Measurements from ENCODE around the gene ZFAND3. TPM values are rescaled to one million over a fixed set of nuclear protein-coding genes. Genes with fewer than 3 reads are reported as not detected.

ZFAND3 gene
- total and polyA plus RNA-seq, 2 experiments from 2014 or later, result 16.9 to 28.2 TPM

GRCh38 chr6:37897818-37898515 lies 78.4 kb downstream of the ZFAND3 start:
- Histone ChIP-seq H4K20me1 (replicated peaks; ENCODE audit: insufficient read depth) (peaks cover 13% of the 10 kb centered on the region), H3K4me2 (no peak overlapping the region), H3K27ac (ENCODE audit: low read depth) (no peak overlapping the region), H3K9me2 (ENCODE audit: insufficient read depth) (no peaks in the 10 kb centered on the region), H2AFZ (no peak overlapping the region), H3K36me3 (ENCODE audit: insufficient read depth) (no peaks in the 10 kb centered on the region), H3K4me3 (no peak overlapping the region), H3K27me3 (ENCODE audit: insufficient read depth) (no peaks in the 10 kb centered on the region), H3F3A (replicated peaks; ENCODE audit: low read depth) (no peaks in the 10 kb centered on the region), H3K4me1 (ENCODE audit: insufficient read depth) (peaks cover 7% of the 10 kb centered on the region), H3K79me2 (replicated peaks; ENCODE audit: insufficient read depth) (peaks cover 78% of the 10 kb centered on the region)
- Mint-ChIP-seq H3K4me1 (peaks cover 14% of the 10 kb centered on the region; the same call in 2 of the 3 replicates), H3K4me3 (no peak overlapping the region), H3K36me3 (ENCODE audit: low read depth) (no peaks in the 10 kb centered on the region), H3K9me3 (no peaks in the 10 kb centered on the region), H3K27me3 (ENCODE audit: insufficient read depth, low read depth, poor library complexity) (peaks cover 2% of the 10 kb centered on the region), H3K27ac (no peak overlapping the region)
- no peak for TF ChIP-seq CREB1 (CRISPR knock-in tag; IDR thresholded peaks at IDR 0.05; ENCODE audit: low read depth)
- no peak for TF ChIP-seq POLR2AphosphoS5 (IDR thresholded peaks at IDR 0.05; ENCODE audit: low read depth)
- TF ChIP-seq ZNF462 (CRISPR knock-in tag; IDR thresholded peaks at IDR 0.05), result no peak
- TF ChIP-seq REST (IDR thresholded peaks at IDR 0.05; ENCODE audit: unreplicated experiment), result no peak
- DNase-seq (ENCODE audit: low spot score) (no peak), ATAC-seq (no peak)

Data from GM23338 (cell line).